Astrocyte (in vitro differentiated cells and primary cell): Measurements from ENCODE around the gene TMEM87A. TPM values are rescaled to one million over a fixed set of nuclear protein-coding genes. Genes with fewer than 3 reads are reported as not detected.

Experiments
- DNase-seq: peaks from one replicate; pipeline ENCODE4 v3.0.0-alpha.2; 2010; ENCODE audit warnings: low read depth
- FAIRE-seq: peaks from 2 replicates; lab custom pipeline; 2011; peaks lifted over from hg19 to GRCh38; lab: Jason Lieb, UNC
- H2AFZ ChIP-seq: 2 replicates; pipeline ENCODE4 v1.6.0; 2012; ENCODE audit warnings: low read depth, low read length, inconsistent platforms
- H3K27ac ChIP-seq: 2 replicates; pipeline ENCODE4 v1.5.1; 2011; ENCODE audit warnings: low read depth, low read length, inconsistent platforms
- H3K27me3 ChIP-seq: 2 replicates; pipeline ENCODE4 v1.6.0; 2011; ENCODE audit warnings: low read length, inconsistent platforms; ENCODE audit not compliant: insufficient read depth
- H3K36me3 ChIP-seq: 2 replicates; pipeline ENCODE4 v1.5.1; 2011; ENCODE audit warnings: low read length, inconsistent platforms; ENCODE audit not compliant: insufficient read depth
- H3K4me1 ChIP-seq: 2 replicates; pipeline ENCODE4 v1.5.1; 2011; ENCODE audit warnings: low read length, inconsistent platforms; ENCODE audit not compliant: insufficient read depth
- H3K4me2 ChIP-seq: 2 replicates; pipeline ENCODE4 v1.6.0; 2012; ENCODE audit warnings: low read length, inconsistent platforms
- H3K4me3 ChIP-seq: 2 replicates; pipeline ENCODE4 v1.5.1; 2011; ENCODE audit warnings: low read depth, mild to moderate bottlenecking, low read length, inconsistent platforms; ENCODE audit not compliant: insufficient read depth
- H3K79me2 ChIP-seq: 2 replicates; pipeline ENCODE4 v1.6.0; 2012; ENCODE audit warnings: mild to moderate bottlenecking, low read length, inconsistent platforms; ENCODE audit not compliant: insufficient read depth
- H3K9ac ChIP-seq: 2 replicates; pipeline ENCODE4 v1.6.0; 2012; ENCODE audit warnings: mild to moderate bottlenecking, low read length, inconsistent platforms
- H3K9me3 ChIP-seq: 2 replicates; pipeline ENCODE4 v1.5.1; 2012; ENCODE audit warnings: low read depth, mild to moderate bottlenecking, low read length, inconsistent platforms; ENCODE audit not compliant: insufficient read depth
- H4K20me1 ChIP-seq: 2 replicates; pipeline ENCODE4 v1.6.0; 2012; ENCODE audit warnings: low read length, inconsistent platforms; ENCODE audit not compliant: insufficient read depth
- H3K27ac Mint-ChIP-seq: one replicate; pipeline ENCODE4 v1.8.0; 2021; ENCODE audit warnings: mild to moderate bottlenecking, mixed read lengths; ENCODE audit not compliant: unreplicated experiment
- H3K27me3 Mint-ChIP-seq: one replicate; pipeline ENCODE4 v1.8.0; 2021; ENCODE audit warnings: low read depth, mixed read lengths; ENCODE audit not compliant: unreplicated experiment
- H3K36me3 Mint-ChIP-seq: one replicate; pipeline ENCODE4 v1.8.0; 2021; ENCODE audit warnings: low read depth, mixed read lengths; ENCODE audit not compliant: unreplicated experiment
- H3K4me1 Mint-ChIP-seq: one replicate; pipeline ENCODE4 v1.8.0; 2021; ENCODE audit warnings: low read depth, mixed read lengths; ENCODE audit not compliant: unreplicated experiment
- H3K4me3 Mint-ChIP-seq: one replicate; pipeline ENCODE4 v1.8.0; 2021; ENCODE audit warnings: mild to moderate bottlenecking, moderate library complexity, mixed read lengths; ENCODE audit not compliant: unreplicated experiment
- H3K9me3 Mint-ChIP-seq: one replicate; pipeline ENCODE4 v1.8.0; 2021; ENCODE audit warnings: mild to moderate bottlenecking, mixed read lengths; ENCODE audit not compliant: unreplicated experiment
- EZH2 ChIP-seq: IDR thresholded peaks from 2 replicates; pipeline ENCODE4 v1.6.1; 2012; ENCODE audit warnings: mild to moderate bottlenecking, low read length, inconsistent platforms; ENCODE audit not compliant: insufficient read depth
- total RNA-seq: library from RNA; stranded (reverse); gene quantifications from 2 replicates; pipeline ENCODE4 v1.2.1, GENCODE V29; 2021
- TF ChIP-seq, protein P1 (sequence below): IDR thresholded peaks from 2 replicates; pipeline ENCODE4 v1.5.1; 2011; ENCODE audit warnings: low read depth, mild to moderate bottlenecking, inconsistent platforms, low read length, moderate library complexity; ENCODE audit not compliant: insufficient read depth

The TMEM87A gene
- total RNA-seq, 1 donor from 2014 or later = 40.9 TPM

DNA sequence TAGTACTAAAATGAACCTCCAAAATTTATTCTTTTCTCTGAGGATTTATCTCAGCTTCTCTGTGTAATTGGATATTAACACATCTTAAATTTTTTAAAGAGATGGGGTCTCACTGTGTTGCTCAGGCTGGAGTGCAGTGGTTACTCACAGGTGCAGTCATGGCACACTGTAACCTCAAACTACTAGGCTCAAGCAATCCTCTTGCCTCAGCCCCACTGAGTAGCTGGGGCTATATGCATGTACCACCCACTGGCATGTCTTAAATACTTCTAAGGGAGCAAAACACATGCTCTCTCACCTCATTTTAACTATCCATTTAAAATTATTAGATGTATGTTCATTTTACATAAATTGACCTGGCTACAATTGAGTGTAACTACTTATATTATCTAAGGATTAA is 11.3 kb upstream of the TMEM87A start:
- no peak overlapping the region for H3K9ac ChIP-seq
- no peaks in the 10 kb centered on the region for H3K9me3 ChIP-seq
- H4K20me1 ChIP-seq = no peaks in the 10 kb centered on the region
- Mint-ChIP-seq H3K4me3 (no peak overlapping the region), H3K9me3 (no peaks in the 10 kb centered on the region), H3K27ac (no peak overlapping the region), H3K4me1 (no peaks in the 10 kb centered on the region), H3K27me3 (no peaks in the 10 kb centered on the region), H3K36me3 (peaks cover 2% of the 10 kb centered on the region)
- no peak overlapping the region for H3K4me3 ChIP-seq
- H3K79me2 ChIP-seq = no peaks in the 10 kb centered on the region
- FAIRE-seq = no peak
- H3K4me1 ChIP-seq = no peaks in the 10 kb centered on the region
- no peaks in the 10 kb centered on the region for H3K36me3 ChIP-seq
- no peak overlapping the region for H3K27ac ChIP-seq
- H2AFZ ChIP-seq = no peak overlapping the region
- no peaks in the 10 kb centered on the region for H3K27me3 ChIP-seq
- H3K4me2 ChIP-seq = no peak overlapping the region
- no peak for DNase-seq
- TF ChIP-seq, protein P1, sequence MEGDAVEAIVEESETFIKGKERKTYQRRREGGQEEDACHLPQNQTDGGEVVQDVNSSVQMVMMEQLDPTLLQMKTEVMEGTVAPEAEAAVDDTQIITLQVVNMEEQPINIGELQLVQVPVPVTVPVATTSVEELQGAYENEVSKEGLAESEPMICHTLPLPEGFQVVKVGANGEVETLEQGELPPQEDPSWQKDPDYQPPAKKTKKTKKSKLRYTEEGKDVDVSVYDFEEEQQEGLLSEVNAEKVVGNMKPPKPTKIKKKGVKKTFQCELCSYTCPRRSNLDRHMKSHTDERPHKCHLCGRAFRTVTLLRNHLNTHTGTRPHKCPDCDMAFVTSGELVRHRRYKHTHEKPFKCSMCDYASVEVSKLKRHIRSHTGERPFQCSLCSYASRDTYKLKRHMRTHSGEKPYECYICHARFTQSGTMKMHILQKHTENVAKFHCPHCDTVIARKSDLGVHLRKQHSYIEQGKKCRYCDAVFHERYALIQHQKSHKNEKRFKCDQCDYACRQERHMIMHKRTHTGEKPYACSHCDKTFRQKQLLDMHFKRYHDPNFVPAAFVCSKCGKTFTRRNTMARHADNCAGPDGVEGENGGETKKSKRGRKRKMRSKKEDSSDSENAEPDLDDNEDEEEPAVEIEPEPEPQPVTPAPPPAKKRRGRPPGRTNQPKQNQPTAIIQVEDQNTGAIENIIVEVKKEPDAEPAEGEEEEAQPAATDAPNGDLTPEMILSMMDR = no peak
- no peak for TF ChIP-seq EZH2

DNA sequence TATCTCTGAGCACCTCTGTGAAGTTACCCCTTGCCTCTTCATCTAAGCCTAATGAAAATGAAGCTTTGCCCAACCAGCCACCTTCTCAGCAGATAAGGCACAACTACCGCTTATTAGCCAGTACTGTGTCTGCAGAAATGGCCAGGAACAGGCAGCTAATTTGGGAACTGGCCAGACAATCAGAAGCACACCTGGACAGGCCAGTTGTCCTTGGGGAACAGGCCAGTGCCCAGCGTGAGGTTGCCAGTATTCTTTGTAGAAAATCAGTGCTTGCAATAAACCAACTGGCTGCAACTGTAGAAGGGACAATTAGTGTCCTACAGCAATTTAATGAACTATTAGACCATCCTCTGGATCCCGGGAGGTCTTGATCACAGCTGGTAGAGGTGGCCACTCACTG is 10.4 kb upstream of the TMEM87A start:
- Histone ChIP-seq H4K20me1 (no peaks in the 10 kb centered on the region), H2AFZ (no peak overlapping the region), H3K9ac (no peak overlapping the region), H3K4me3 (no peak overlapping the region), H3K27ac (no peak overlapping the region), H3K79me2 (no peaks in the 10 kb centered on the region), H3K9me3 (no peaks in the 10 kb centered on the region), H3K27me3 (no peaks in the 10 kb centered on the region), H3K4me1 (no peaks in the 10 kb centered on the region), H3K36me3 (no peaks in the 10 kb centered on the region), H3K4me2 (no peak overlapping the region)
- H3K36me3 Mint-ChIP-seq = peaks cover 2% of the 10 kb centered on the region
- TF ChIP-seq EZH2 = no peak
- TF ChIP-seq, protein P1 = no peak
- H3K4me3 Mint-ChIP-seq = no peak overlapping the region
- no peaks in the 10 kb centered on the region for H3K9me3 Mint-ChIP-seq
- no peaks in the 10 kb centered on the region for H3K27me3 Mint-ChIP-seq
- FAIRE-seq = no peak
- no peak overlapping the region for H3K27ac Mint-ChIP-seq
- no peak for DNase-seq
- no peaks in the 10 kb centered on the region for H3K4me1 Mint-ChIP-seq

DNA sequence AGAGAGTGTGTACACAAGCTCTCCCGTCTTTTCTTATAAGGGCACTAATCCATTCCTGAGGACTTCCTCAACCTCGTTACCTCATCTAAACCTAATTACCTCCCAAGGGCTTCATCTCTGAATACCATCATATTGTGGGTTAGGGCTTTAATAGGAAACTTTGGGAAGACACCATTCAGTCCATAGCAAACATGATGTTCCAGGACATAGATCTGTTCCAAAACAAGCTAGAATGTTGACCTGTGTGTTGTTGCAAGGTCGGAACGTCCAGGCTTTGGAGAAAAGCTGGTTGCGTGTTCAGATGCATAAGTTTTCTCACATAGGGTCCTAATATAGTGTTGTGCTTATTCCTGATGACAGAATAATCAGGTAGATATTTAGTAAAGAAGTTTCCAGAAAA is 9.7 kb upstream of the TMEM87A start:
- no peaks in the 10 kb centered on the region for H3K4me1 Mint-ChIP-seq
- H3K36me3 ChIP-seq = no peaks in the 10 kb centered on the region
- no peaks in the 10 kb centered on the region for H3K27me3 Mint-ChIP-seq
- H3K4me2 ChIP-seq = no peak overlapping the region
- DNase-seq (no peak), FAIRE-seq (no peak)
- no peaks in the 10 kb centered on the region for H3K4me1 ChIP-seq
- no peaks in the 10 kb centered on the region for H3K79me2 ChIP-seq
- no peak overlapping the region for H3K27ac Mint-ChIP-seq
- H3K4me3 ChIP-seq = no peak overlapping the region
- H4K20me1 ChIP-seq = no peaks in the 10 kb centered on the region
- TF ChIP-seq, protein P1 = no peak
- no peak for TF ChIP-seq EZH2
- no peak overlapping the region for H3K4me3 Mint-ChIP-seq
- no peak overlapping the region for H3K27ac ChIP-seq
- H3K9me3 Mint-ChIP-seq = no peaks in the 10 kb centered on the region
- no peaks in the 10 kb centered on the region for H3K9me3 ChIP-seq
- no peaks in the 10 kb centered on the region for H3K27me3 ChIP-seq
- no peak overlapping the region for H3K9ac ChIP-seq
- H3K36me3 Mint-ChIP-seq = peaks cover 2% of the 10 kb centered on the region
- no peak overlapping the region for H2AFZ ChIP-seq
